GM13976 (cell line): ENCODE data around the gene FNTB.

Experiments
- DNase-seq: peaks from one replicate; pipeline ENCODE4 v3.0.0; 2012; ENCODE audit warnings: low spot score
- CTCF ChIP-seq: IDR thresholded peaks from 2 replicates; pipeline ENCODE4 v1.5.1; 2012; ENCODE audit warnings: borderline replicate concordance, mild to moderate bottlenecking; ENCODE audit not compliant: insufficient read depth; ENCODE audit errors: extremely low read depth, missing control alignments, control extremely low read depth
- in situ Hi-C: fragments of 300-500 bp; cut with MboI; formaldehyde crosslinking; loops from one replicate; pipeline ENCODE4 v1.12.0; 2022; ENCODE audit warnings: low sequenced_read_pairs, mixed read lengths, inconsistent platforms; ENCODE audit not compliant: unreplicated experiment

Gene FNTB

GRCh38 chr14:65074449-65075150 is 87.9 kb downstream of the FNTB start:
- no peak for TF ChIP-seq CTCF
- DNase-seq, result no peak
- in situ Hi-C loops, result no loop called here

GRCh38 chr14:65075628-65076325 is 89.1 kb downstream of the FNTB start:
- no peak for TF ChIP-seq CTCF
- no peak for DNase-seq
- in situ Hi-C loops, result no loop called here

GRCh38 chr14:65077318-65077717 is 90.6 kb downstream of the FNTB start:
- in situ Hi-C loops, result no loop called here
- no peak for DNase-seq
- no peak for TF ChIP-seq CTCF

- in situ Hi-C loops, result no loop called here
- DNase-seq, result no peak
- TF ChIP-seq CTCF, result no peak
These were observed 92.5 kb downstream of the FNTB start for GRCh38 chr14:65079201-65079600.

GRCh38 chr14:65079768-65080167 is 93.1 kb downstream of the FNTB start:
- no peak for DNase-seq
- in situ Hi-C loops, result no loop called here
- TF ChIP-seq CTCF, result no peak

GRCh38 chr14:65080960-65081747 is 94.5 kb downstream of the FNTB start:
- TF ChIP-seq CTCF, result no peak
- in situ Hi-C loops, result no loop called here
- no peak for DNase-seq
